K562 (cell line): Measurements from ENCODE around the gene SLC25A51. TPM values are rescaled to one million over a fixed set of nuclear protein-coding genes. Genes with fewer than 3 reads are reported as not detected.

Experiments used
- ATAC-seq: fragments of 200-7000 bp; cut with Tn5 transposase; 3 replicates; pipeline ENCODE4 v1.9.1; 2020; ENCODE audit warnings: moderate library complexity
- BruUV-seq: library from RNA; stranded (reverse); fragments of 400-500 nt; replicated peaks from 2 replicates; lab custom pipeline; 2021; lab: Mats Ljungman, UMichigan
- CTCF ChIA-PET: fragments of 300-600 bp; formaldehyde crosslinking; extraction: SDS; loops from one replicate; lab custom pipeline; 2021; ENCODE audit warnings: low intra/inter-chr PET ratio; lab: Yijun Ruan, JAX
- POLR2A ChIA-PET: fragments of 300-600, 350-650 bp; sonication (Branson Sonifier 250); formaldehyde crosslinking; extraction: SDS; loops from one replicate; lab custom pipeline; 2021; ENCODE audit warnings: antibody characterized with exemption, inconsistent platforms; lab: Yijun Ruan, JAX
- DNase-seq, 4 experiments: peaks; one replicate each; pipeline versions ENCODE4 v3.0.0 to v3.0.0-alpha.2; 2011 to 2018; ENCODE audit warnings: low spot score in 3 of 4, mixed read lengths in 3 of 4; ENCODE audit errors: extremely low read depth in 1 of 4
- FAIRE-seq: peaks from 2 replicates; lab custom pipeline; 2011; peaks lifted over from hg19 to GRCh38; lab: Jason Lieb, UNC
- H2AFZ ChIP-seq: 2 replicates; pipeline ENCODE4 v1.6.0; 2011; ENCODE audit warnings: low read depth, low read length, control low read depth, inconsistent platforms
- H3K27ac ChIP-seq: fragments of 200-600 bp; 3 replicates; pipeline ENCODE4 v1.8.0; 2011; ENCODE audit warnings: low read depth, mild to moderate bottlenecking, control low read depth, inconsistent platforms, low read length, moderate library complexity, mixed read lengths; ENCODE audit errors: extremely low read depth
- H3K27me3 ChIP-seq, 2 experiments: fragments of 300-600 bp in 1 of 2; 2 replicates in 1 of 2; 3 replicates in 1 of 2; pipeline versions ENCODE4 v1.6.0 to v1.8.0; 2011; ENCODE audit warnings: inconsistent platforms in 2 of 2, low read length in 2 of 2, mild to moderate bottlenecking in 1 of 2, mixed read lengths in 1 of 2, moderate library complexity in 1 of 2; ENCODE audit not compliant: control insufficient read depth in 2 of 2, insufficient read depth in 2 of 2
- H3K36me3 ChIP-seq: fragments of 300-600 bp; 3 replicates; pipeline ENCODE4 v1.8.0; 2011; ENCODE audit warnings: mild to moderate bottlenecking, low read length, inconsistent platforms; ENCODE audit not compliant: control insufficient read depth, insufficient read depth
- H3K4me1 ChIP-seq, 2 experiments: fragments of 200-600 bp in 1 of 2; replicated peaks in 1 of 2; 2 replicates in 1 of 2; 3 replicates in 1 of 2; pipeline versions ENCODE4 v1.5.1 to v1.8.0; 2011; ENCODE audit warnings: inconsistent platforms in 2 of 2, low read length in 2 of 2, mild to moderate bottlenecking in 1 of 2, mixed read lengths in 1 of 2, moderate library complexity in 1 of 2; ENCODE audit not compliant: control insufficient read depth in 2 of 2, insufficient read depth in 2 of 2
- H3K4me2 ChIP-seq: 2 replicates; pipeline ENCODE4 v1.6.1; 2011; ENCODE audit warnings: low read length, control low read depth, inconsistent platforms, mixed read lengths; ENCODE audit not compliant: insufficient read depth
- H3K4me3 ChIP-seq: fragments of 200-600 bp; sonication (generic), shearing (Covaris generic); 2 replicates; pipeline ENCODE4 v1.5.1; 2016; ENCODE audit warnings: control low read depth, inconsistent platforms
- H3K79me2 ChIP-seq: fragments of 200-600 bp; 3 replicates; pipeline ENCODE4 v1.8.0; 2011; ENCODE audit warnings: low read length, inconsistent platforms; ENCODE audit not compliant: control insufficient read depth, insufficient read depth
- H3K9ac ChIP-seq, 2 experiments: 2 replicates each; pipeline versions ENCODE4 v1.6.0 to v1.6.1; 2011; ENCODE audit warnings: low read depth in 2 of 2, low read length in 2 of 2, control low read depth in 1 of 2, inconsistent platforms in 1 of 2, mild to moderate bottlenecking in 1 of 2, mixed read lengths in 1 of 2; ENCODE audit not compliant: insufficient read depth in 1 of 2
- H3K9me1 ChIP-seq: one replicate; pipeline ENCODE4 v1.6.0; 2011; ENCODE audit warnings: inconsistent platforms, mild to moderate bottlenecking, low read length, moderate library complexity; ENCODE audit not compliant: control insufficient read depth, insufficient read depth
- H3K9me3 ChIP-seq: replicated peaks from 2 replicates; pipeline ENCODE4 v1.5.1; 2011; ENCODE audit warnings: low read depth, low read length, inconsistent platforms; ENCODE audit not compliant: control insufficient read depth, insufficient read depth
- H4K20me1 ChIP-seq: replicated peaks from 2 replicates; pipeline ENCODE4 v1.6.1; 2011; ENCODE audit warnings: low read length, inconsistent platforms, mixed read lengths; ENCODE audit not compliant: control insufficient read depth, insufficient read depth
- HDGF ChIP-seq: fragments of 450-650 bp; IDR thresholded peaks from 2 replicates; pipeline ENCODE4 v1.6.1; 2016
- JUND ChIP-seq, 2 experiments: IDR thresholded peaks; 2 replicates in 1 of 2; 3 replicates in 1 of 2; pipeline ENCODE4 v1.6.1; 2011; ENCODE audit warnings: borderline replicate concordance in 2 of 2, low read depth in 2 of 2, low read length in 2 of 2, improper control_type of control experiment in 1 of 2, missing biosample characterization in 1 of 2, missing genetic modification characterization in 1 of 2, missing genetic modification reagents in 1 of 2
- SIRT6 ChIP-seq: IDR thresholded peaks from one replicate; pipeline ENCODE4 v1.6.1; 2012; ENCODE audit warnings: low read depth, mild to moderate bottlenecking, control low read depth, inconsistent platforms, low read length, moderate library complexity
- ZNF311 ChIP-seq: fragments of 250-450 bp; sonication (Bioruptor Pico); IDR thresholded peaks from 2 replicates; pipeline ENCODE4 v1.4.0; 2020; ENCODE audit warnings: mild to moderate bottlenecking, moderate library complexity
- WGBS: fragments of 100-300 bp; shearing (Covaris generic); methylation state at CpG from one replicate; pipeline ENCODE4 v1.1.6; 2016; ENCODE audit warnings: low coverage, mixed read lengths; ENCODE audit not compliant: insufficient coverage; ENCODE audit errors: missing lambda C conversion rate; 5-methylcytosine and 5-hydroxymethylcytosine counted together
- in situ Hi-C: fragments of 300-500 bp; cut with MboI; formaldehyde crosslinking; loops from 4 replicates; pipeline ENCODE4 v1.15.0; 2018; ENCODE audit warnings: inconsistent platforms, mixed read lengths
- intact Hi-C: fragments of 100-400 bp; cut with micrococcal nuclease; formaldehyde crosslinking; loops from 2 replicates; pipeline ENCODE4 v1.14.2; 2022
- polyA plus RNA-seq, 8 experiments: library from polyadenylated mRNA; depleted of rRNA in 4 of 8; stranded (reverse) in 5 of 8; unstranded in 3 of 8; fragments of >200 nt; fragmentation: Nextera tagmentation in 2 of 8; fragmentation: Illumina TruSeq in 1 of 8; extraction: Ambion mirVana in 2 of 8; extraction: Trizol in 1 of 8; gene quantifications; 2 replicates each; pipeline versions ENCODE4 v1.2.1 to v1.2.3, GENCODE V29; 2011 to 2014; ENCODE audit warnings: inconsistent platforms in 1 of 8, missing spikeins in 1 of 8
- total RNA-seq, 7 experiments: library from RNA; depleted of rRNA in 6 of 7; stranded (reverse); fragments of >200 nt in 6 of 7; fragmentation: Illumina TruSeq in 2 of 7; extraction: Trizol in 2 of 7; gene quantifications; 2 replicates each; pipeline versions ENCODE4 v1.2.1 to v1.2.3, GENCODE V29; 2011 to 2021; ENCODE audit warnings: low replicate concordance in 1 of 7
- TF ChIP-seq, protein P1 (sequence below): sonication (generic); formaldehyde crosslinking; IDR thresholded peaks from 2 replicates; pipeline ENCODE4 v1.8.1; 2023; ENCODE audit warnings: mild to moderate bottlenecking, missing genetic modification reagents, moderate library complexity
- TF ChIP-seq, protein P2 (sequence below): sonication (generic); formaldehyde crosslinking; IDR thresholded peaks from 2 replicates; pipeline ENCODE4 v1.8.1; 2023; ENCODE audit warnings: mild to moderate bottlenecking, missing genetic modification reagents

The SLC25A51 gene
- total and polyA plus RNA-seq, 9 of the 15 experiments (the other 6 are each of a cell fraction or from before 2014, with no cell fraction given): 9.1 to 40.7 (median 24.5) TPM

DNA sequence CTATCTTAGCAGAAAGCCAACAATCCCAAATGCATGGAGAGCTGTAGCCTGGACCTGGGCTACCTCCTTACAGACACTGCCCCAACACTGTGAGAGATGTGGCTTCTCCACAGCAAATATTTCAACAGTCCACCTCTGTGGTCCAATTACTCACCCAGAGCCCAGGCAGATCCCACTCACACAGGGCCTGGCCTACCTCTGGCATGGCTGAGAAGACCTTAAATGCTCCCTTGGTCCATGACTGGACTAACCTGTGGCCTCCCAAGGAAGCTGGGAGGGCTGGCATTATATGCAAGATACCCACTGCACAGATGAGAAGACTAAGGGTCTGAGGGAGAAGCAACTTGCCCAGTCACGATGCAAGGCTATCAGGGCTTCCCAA is 22.8 kb upstream of the SLC25A51 start (continued):
- TF ChIP-seq, protein P1, sequence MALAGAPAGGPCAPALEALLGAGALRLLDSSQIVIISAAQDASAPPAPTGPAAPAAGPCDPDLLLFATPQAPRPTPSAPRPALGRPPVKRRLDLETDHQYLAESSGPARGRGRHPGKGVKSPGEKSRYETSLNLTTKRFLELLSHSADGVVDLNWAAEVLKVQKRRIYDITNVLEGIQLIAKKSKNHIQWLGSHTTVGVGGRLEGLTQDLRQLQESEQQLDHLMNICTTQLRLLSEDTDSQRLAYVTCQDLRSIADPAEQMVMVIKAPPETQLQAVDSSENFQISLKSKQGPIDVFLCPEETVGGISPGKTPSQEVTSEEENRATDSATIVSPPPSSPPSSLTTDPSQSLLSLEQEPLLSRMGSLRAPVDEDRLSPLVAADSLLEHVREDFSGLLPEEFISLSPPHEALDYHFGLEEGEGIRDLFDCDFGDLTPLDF (CRISPR knock-in tag): no peak
- TF ChIP-seq ZNF311 (CRISPR knock-in tag) (no peak), SIRT6 (no peak)

DNA sequence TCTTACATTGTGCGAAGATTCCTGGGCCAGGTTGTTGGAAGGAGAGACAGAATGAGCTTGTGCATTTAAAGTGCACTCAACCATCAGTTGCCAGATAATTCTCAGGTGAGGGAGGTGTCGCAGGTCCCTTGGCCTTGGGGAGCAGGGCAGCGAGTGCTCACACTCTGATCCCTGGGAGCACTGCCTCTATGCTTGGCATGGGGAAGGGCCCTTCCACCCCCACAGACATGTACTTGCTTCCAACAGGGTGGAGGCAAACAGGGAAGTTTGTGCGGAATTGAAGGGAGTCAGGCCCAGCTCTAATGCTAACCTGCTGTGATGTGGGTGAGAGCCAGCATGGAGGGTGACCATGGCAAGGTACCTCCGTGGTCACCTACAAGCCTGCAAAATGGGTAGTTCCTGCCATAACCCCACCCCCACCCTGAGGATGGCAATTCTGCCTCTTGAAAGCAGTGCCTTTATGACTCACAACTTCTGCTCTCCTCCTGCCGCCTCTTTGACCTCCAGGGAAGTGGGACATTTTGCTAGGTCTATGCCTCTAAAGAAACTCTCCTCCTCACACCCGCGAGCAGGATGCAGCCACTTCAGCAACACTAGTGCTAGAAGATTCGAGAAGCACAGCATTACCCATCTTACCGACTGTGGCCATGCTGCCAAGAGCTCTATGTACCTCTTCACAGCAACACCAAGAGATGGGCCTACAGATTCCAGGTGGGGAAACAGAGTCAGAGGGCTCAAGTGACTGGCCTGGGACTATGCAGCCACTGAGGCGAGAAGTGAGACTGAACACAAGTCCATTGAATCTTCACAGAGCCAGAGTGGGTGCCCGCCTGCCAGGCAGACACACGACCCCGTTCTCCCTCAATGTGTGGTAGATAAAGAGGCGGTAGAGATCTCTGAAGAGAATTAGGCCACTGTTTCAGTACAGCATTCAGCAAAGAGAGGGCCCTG is 22.1 kb upstream of the SLC25A51 start:
- Histone ChIP-seq H3K9ac (peak overlapping the region in 1 of 2 experiments; percentile 3; a peak in 1 of 4 replicates), H3K36me3 (peaks cover 5% of the 10 kb centered on the region; the same call in 1 of the 3 replicates), H3K4me2 (no peak overlapping the region), H3K9me3 (no peaks in the 10 kb centered on the region), H4K20me1 (peaks cover 10% of the 10 kb centered on the region; the same call in 1 of the 2 replicates), H3K4me1 (peaks cover 11 to 29% of the 10 kb centered on the region in 2 experiments; a peak in 4 of 5 replicates), H2AFZ (no peak overlapping the region), H3K4me3 (no peak overlapping the region), H3K27me3 (no peaks in the 10 kb centered on the region), H3K27ac (no peak overlapping the region), H3K79me2 (no peaks in the 10 kb centered on the region), H3K9me1 (peaks cover 5% of the 10 kb centered on the region)
- BruUV-seq: no TSS peak
- DNase-seq: peak in 1 of 4 experiments; percentile 31
- no peak for FAIRE-seq
- 66% methylated on average over 15 of the region's 15 CpGs for WGBS
- ChIA-PET CTCF (no interaction called here), POLR2A (interaction anchor here (1.0 to 3.1 kb wide), 3 partner anchors 9 to 12 kb away, joined by 3 to 9 read pairs (median 3); no protein-coding TSS in a partner anchor)
- ATAC-seq: no peak
- TF ChIP-seq JUND (IDR thresholded peaks at IDR 0.05; ENCODE audit: borderline replicate concordance, low read depth, low read length): peak; percentile 26; the same call in 1 of the 2 replicates
- TF ChIP-seq JUND (tag; IDR thresholded peaks at IDR 0.05; ENCODE audit: borderline replicate concordance, low read depth, low read length): no peak
- TF ChIP-seq, protein P2, sequence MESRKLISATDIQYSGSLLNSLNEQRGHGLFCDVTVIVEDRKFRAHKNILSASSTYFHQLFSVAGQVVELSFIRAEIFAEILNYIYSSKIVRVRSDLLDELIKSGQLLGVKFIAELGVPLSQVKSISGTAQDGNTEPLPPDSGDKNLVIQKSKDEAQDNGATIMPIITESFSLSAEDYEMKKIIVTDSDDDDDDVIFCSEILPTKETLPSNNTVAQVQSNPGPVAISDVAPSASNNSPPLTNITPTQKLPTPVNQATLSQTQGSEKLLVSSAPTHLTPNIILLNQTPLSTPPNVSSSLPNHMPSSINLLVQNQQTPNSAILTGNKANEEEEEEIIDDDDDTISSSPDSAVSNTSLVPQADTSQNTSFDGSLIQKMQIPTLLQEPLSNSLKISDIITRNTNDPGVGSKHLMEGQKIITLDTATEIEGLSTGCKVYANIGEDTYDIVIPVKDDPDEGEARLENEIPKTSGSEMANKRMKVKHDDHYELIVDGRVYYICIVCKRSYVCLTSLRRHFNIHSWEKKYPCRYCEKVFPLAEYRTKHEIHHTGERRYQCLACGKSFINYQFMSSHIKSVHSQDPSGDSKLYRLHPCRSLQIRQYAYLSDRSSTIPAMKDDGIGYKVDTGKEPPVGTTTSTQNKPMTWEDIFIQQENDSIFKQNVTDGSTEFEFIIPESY (CRISPR knock-in tag): 0 out of 2 replicates have a peak, but pooled peaks have one; percentile 24
- no peak for TF ChIP-seq HDGF
- in situ Hi-C loops (no loop called here), intact Hi-C loops (loop anchor here (5.0 kb wide), 1 partner anchor 481 kb away; no protein-coding TSS in a partner anchor)
